HepG2 (cell line): ENCODE results near the gene CDYL2. TPM values are rescaled to one million over a fixed set of nuclear protein-coding genes. Genes with fewer than 3 reads are reported as not detected.

Experiments used
- ATRX ChIP-seq: sonication (generic); formaldehyde crosslinking; IDR thresholded peaks from 2 replicates; pipeline ENCODE4 v1.4.0; 2020; ENCODE audit warnings: missing genetic modification reagents, borderline replicate concordance
- CREM ChIP-seq, 2 experiments: sonication (generic) in 1 of 2; formaldehyde crosslinking in 1 of 2; IDR thresholded peaks; 2 replicates each; pipeline versions ENCODE4 v1.4.0 to v1.6.1; 2016 to 2020; ENCODE audit warnings: antibody characterized with exemption in 1 of 2, mild to moderate bottlenecking in 1 of 2, missing genetic modification reagents in 1 of 2
- FLYWCH1 ChIP-seq: sonication (generic); formaldehyde crosslinking; IDR thresholded peaks from 2 replicates; pipeline ENCODE4 v1.8.1; 2023; ENCODE audit warnings: mild to moderate bottlenecking, missing genetic modification reagents
- MAFF ChIP-seq: IDR thresholded peaks from 2 replicates; pipeline ENCODE4 v1.6.1; 2011; ENCODE audit warnings: low read depth, low read length, improper control_type of control experiment
- ZNF552 ChIP-seq: sonication (generic); formaldehyde crosslinking; IDR thresholded peaks from 2 replicates; pipeline ENCODE4 v1.9.0; 2022; ENCODE audit warnings: missing genetic modification reagents, mild to moderate bottlenecking, borderline replicate concordance
- polyA plus RNA-seq, 8 experiments: library from polyadenylated mRNA; depleted of rRNA in 3 of 8; stranded (reverse) in 7 of 8; unstranded in 1 of 8; fragments of >200 nt; fragmentation: Illumina TruSeq in 4 of 8; extraction: Trizol in 4 of 8; gene quantifications; 2 replicates each; pipeline versions ENCODE4 v1.2.1 to v1.2.3, GENCODE V29; 2011 to 2016; ENCODE audit warnings: low read depth in 4 of 8, missing spikeins in 1 of 8, mixed read lengths in 1 of 8; ENCODE audit not compliant: insufficient read depth in 1 of 8
- total RNA-seq, 5 experiments: library from RNA; depleted of rRNA; stranded (reverse); fragments of >200 nt; fragmentation: Illumina TruSeq; extraction: Trizol; gene quantifications; 2 replicates each; pipeline ENCODE4 v1.2.3, GENCODE V29; 2016; ENCODE audit warnings: low read depth in 1 of 5
- TF ChIP-seq, protein P1 (sequence below): sonication (generic); formaldehyde crosslinking; IDR thresholded peaks from 2 replicates; pipeline ENCODE4 v1.4.0; 2020; ENCODE audit warnings: missing genetic modification reagents, borderline replicate concordance
- TF ChIP-seq, protein P2 (sequence below): sonication (generic); formaldehyde crosslinking; IDR thresholded peaks from 2 replicates; pipeline ENCODE4 v1.4.0; 2020; ENCODE audit warnings: missing genetic modification reagents
- TF ChIP-seq, protein P3 (sequence below): sonication (generic); formaldehyde crosslinking; IDR thresholded peaks from 2 replicates; pipeline ENCODE4 v1.5.1; 2020; ENCODE audit warnings: missing genetic modification reagents, mild to moderate bottlenecking, borderline replicate concordance

The CDYL2 gene
- total and polyA plus RNA-seq, 2 of the 13 experiments (the other 11 are each of a cell fraction or from before 2014, with no cell fraction given): 0.07 to 0.35 TPM

DNA sequence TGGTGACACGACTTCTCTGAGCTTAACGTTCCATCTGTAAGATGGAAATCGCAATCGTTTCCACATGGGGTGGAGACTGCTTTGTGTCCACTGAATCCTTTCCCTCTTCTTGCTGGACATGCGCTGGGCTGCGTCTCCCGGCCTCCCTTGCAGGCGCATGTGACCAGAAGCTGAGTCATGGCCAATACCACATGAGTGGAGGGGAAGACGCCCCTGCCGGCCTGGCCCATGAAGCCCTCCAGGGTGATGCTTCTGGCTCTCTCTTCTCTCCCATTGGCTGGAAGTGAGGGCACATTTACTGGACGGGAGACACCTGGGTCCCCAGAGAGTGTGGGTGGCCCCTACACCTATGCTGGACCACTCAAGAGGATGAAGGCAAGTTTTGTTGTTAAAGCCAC lies 192.5 kb downstream of the CDYL2 start (continued):
- TF ChIP-seq, protein P1, sequence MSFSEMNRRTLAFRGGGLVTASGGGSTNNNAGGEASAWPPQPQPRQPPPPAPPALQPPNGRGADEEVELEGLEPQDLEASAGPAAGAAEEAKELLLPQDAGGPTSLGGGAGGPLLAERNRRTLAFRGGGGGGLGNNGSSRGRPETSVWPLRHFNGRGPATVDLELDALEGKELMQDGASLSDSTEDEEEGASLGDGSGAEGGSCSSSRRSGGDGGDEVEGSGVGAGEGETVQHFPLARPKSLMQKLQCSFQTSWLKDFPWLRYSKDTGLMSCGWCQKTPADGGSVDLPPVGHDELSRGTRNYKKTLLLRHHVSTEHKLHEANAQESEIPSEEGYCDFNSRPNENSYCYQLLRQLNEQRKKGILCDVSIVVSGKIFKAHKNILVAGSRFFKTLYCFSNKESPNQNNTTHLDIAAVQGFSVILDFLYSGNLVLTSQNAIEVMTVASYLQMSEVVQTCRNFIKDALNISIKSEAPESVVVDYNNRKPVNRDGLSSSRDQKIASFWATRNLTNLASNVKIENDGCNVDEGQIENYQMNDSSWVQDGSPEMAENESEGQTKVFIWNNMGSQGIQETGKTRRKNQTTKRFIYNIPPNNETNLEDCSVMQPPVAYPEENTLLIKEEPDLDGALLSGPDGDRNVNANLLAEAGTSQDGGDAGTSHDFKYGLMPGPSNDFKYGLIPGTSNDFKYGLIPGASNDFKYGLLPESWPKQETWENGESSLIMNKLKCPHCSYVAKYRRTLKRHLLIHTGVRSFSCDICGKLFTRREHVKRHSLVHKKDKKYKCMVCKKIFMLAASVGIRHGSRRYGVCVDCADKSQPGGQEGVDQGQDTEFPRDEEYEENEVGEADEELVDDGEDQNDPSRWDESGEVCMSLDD (CRISPR knock-in tag): no peak
- TF ChIP-seq, protein P2, sequence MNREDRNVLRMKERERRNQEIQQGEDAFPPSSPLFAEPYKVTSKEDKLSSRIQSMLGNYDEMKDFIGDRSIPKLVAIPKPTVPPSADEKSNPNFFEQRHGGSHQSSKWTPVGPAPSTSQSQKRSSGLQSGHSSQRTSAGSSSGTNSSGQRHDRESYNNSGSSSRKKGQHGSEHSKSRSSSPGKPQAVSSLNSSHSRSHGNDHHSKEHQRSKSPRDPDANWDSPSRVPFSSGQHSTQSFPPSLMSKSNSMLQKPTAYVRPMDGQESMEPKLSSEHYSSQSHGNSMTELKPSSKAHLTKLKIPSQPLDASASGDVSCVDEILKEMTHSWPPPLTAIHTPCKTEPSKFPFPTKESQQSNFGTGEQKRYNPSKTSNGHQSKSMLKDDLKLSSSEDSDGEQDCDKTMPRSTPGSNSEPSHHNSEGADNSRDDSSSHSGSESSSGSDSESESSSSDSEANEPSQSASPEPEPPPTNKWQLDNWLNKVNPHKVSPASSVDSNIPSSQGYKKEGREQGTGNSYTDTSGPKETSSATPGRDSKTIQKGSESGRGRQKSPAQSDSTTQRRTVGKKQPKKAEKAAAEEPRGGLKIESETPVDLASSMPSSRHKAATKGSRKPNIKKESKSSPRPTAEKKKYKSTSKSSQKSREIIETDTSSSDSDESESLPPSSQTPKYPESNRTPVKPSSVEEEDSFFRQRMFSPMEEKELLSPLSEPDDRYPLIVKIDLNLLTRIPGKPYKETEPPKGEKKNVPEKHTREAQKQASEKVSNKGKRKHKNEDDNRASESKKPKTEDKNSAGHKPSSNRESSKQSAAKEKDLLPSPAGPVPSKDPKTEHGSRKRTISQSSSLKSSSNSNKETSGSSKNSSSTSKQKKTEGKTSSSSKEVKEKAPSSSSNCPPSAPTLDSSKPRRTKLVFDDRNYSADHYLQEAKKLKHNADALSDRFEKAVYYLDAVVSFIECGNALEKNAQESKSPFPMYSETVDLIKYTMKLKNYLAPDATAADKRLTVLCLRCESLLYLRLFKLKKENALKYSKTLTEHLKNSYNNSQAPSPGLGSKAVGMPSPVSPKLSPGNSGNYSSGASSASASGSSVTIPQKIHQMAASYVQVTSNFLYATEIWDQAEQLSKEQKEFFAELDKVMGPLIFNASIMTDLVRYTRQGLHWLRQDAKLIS: no peak
- TF ChIP-seq, protein P3, sequence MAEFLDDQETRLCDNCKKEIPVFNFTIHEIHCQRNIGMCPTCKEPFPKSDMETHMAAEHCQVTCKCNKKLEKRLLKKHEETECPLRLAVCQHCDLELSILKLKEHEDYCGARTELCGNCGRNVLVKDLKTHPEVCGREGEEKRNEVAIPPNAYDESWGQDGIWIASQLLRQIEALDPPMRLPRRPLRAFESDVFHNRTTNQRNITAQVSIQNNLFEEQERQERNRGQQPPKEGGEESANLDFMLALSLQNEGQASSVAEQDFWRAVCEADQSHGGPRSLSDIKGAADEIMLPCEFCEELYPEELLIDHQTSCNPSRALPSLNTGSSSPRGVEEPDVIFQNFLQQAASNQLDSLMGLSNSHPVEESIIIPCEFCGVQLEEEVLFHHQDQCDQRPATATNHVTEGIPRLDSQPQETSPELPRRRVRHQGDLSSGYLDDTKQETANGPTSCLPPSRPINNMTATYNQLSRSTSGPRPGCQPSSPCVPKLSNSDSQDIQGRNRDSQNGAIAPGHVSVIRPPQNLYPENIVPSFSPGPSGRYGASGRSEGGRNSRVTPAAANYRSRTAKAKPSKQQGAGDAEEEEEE (CRISPR knock-in tag): no peak
- TF ChIP-seq ZNF552 (CRISPR knock-in tag) (no peak), MAFF (no peak), FLYWCH1 (CRISPR knock-in tag) (no peak), CREM (IDR thresholded peaks at IDR 0.05) (no peak), CREM (CRISPR knock-in tag; IDR thresholded peaks at IDR 0.05) (no peak), ATRX (no peak)
- TF ChIP-seq, all 625 proteins: peak for 0
